NCI-H146 treated with DMSO at 0.1 percent for 48 hours (cell line): ENCODE results near the gene PLIN5.
"Not testable (repeated sequence)": the region's sequence is repeated elsewhere in the genome, so short reads cannot be mapped to it uniquely, and the experiment has no call there.

Experiments
- DNase-seq: peaks from one replicate; lab custom pipeline; 2025; ENCODE audit not compliant: unreplicated experiment; lab: John Stamatoyannopoulos, UW

Gene PLIN5

DNA sequence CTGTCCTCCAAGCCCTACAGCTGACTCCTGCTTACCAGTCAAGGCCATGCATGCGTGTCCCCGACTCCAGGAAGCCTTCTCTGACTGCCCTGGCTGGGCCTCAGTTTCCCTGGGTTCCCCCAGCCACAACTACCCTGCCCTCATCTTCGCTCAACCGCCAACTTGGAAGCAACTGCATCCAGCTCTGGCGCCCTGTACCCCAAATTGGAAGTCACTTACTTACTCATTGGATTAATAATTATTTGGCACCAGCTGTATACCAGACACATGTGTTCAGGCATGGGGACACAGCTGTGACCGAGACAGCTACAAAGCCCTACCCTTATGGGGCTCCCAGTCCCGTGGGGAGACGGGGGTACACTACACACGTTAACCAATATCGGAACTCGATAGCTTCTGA, 35.4 kb upstream of the PLIN5 start:
- DNase-seq = no peak

DNA sequence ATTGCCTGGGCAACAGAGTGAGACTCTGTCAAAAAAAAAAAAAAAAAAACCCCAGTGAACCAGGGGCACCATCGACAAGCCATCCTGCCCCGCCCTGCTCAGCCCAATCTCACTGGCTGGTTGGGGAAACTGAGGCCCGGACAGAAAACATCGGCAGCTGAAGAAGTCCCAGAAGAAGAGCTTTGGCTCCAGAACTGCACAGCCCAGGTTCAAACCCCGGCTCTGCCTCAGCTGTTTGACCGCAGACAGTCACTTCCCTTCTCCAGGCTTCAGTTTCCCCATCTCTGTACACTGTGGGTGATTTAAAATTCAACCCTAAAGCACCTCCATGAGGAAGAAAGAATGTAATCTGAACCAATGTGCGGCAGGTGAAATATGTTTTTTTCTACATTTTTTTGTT, 33.9 kb upstream of the PLIN5 start:
- DNase-seq = no peak

DNA sequence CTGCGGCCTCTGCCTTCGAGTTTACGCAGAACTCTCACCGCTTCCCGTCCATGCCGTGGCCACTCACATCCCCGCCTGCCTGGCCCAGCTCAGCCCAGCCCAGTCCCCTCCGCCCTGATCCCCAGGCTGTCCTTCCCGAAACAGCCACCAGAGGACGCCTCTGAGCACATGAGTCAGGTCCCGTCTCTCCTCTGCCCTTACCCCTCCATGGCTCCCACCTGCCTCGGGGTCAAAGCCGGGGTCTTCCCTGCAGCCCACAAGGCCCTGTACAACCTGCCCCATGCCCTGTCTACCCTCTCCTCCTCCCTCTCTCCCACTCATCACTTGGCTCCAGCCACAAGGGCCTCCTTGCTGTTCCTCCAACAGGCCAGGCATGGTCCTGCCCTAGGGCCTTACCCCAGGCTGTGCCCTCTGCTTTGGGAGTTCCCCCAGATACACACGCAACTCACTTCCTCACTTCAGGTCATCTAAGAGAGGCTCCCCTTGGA, 32.6 kb upstream of the PLIN5 start:
- no peak for DNase-seq

DNA sequence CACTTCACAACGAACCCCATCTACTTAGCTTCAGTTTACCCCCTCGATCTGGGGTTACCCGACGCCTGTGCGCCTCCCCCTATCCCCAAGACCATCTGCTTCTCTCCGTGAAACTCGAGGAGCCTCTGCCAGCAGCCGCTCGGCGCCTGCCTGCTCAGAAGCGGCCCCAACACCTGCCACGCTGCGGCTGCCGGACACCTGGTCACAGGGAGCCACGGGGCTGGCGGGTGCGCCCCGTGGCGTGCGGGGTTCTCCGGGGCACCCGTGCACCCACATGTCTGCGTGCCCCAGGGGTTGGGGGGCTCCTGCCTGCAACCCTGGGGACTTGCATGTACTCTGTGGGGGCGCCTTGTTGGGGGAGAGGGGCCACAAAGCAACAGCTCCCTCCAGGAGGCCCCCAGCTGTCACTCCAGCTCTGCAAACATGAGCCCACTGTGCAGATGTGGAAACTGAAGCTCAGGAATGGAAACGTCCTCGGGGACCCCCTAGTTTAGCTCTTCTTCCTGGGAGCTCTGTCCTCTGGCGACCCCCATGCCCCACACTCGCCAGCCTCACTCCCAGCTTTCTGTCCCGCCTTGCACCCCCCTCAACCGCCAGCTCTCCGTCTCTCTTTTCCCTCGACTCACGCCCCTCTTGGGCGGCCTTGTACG, 31.5 kb upstream of the PLIN5 start:
- DNase-seq = no peak

DNA sequence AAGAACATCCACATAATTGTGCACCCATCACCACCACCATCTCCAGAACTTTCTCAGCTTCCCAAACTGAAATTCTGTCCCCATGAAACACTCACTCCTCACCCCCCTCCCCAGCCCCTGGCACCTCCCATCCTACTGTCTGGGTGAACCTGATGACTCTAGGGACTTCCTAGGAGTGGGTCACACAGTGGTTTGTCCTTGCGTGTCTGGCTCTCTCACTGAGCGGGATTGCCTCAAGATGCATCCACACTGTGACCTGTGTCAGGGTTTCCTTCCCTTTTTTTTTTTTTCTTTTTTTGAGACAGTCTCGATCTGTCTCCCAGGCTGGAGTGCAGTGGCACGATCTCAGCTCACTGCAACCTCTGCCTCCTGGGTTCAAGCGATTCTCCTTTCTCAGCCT, 28.5 kb upstream of the PLIN5 start:
- DNase-seq = not testable (repeated sequence)

DNA sequence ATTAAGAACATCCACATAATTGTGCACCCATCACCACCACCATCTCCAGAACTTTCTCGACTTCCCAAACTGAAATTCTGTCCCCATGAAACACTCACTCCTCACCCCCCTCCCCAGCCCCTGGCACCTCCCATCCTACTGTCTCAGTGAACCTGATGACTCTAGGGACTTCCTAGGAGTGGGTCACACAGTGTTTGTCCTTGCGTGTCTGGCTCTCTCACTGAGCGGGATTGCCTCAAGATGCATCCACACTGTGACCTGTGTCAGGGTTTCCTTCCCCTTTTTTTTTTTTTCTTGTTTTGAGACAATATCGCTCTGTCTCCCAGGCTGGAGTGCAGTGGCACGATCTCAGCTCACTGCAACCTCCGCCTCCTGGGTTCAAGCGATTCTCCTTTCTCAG, 27.1 kb upstream of the PLIN5 start:
- not testable (repeated sequence) for DNase-seq

DNA sequence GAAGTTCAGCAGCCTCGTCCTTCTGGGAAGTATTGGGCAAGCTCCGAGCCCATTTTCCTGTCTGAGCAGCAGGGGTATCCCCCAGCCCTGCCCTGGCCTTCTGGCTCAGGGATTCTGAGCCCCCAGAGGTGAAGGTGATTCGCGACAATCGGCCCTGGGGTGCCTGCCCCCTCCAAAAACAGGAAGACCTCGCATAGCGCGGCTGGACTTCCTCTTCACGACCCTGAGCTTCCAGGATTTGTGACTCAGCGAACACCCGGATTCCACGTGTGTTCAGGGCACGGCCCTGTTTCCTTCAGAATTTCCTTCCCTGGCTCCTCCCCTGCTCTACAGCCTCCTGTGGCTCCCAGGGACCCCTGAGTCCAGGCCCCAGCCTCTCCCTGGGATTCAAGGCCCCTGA, 24.5 kb upstream of the PLIN5 start, which contains the start of gene SEMA6B:
TSS of gene SEMA6B (minus strand) at position 116 of the 400 bp plus-strand sequence. CDS start 1,227 bp downstream, outside the sequence.
- DNase-seq = no peak

DNA sequence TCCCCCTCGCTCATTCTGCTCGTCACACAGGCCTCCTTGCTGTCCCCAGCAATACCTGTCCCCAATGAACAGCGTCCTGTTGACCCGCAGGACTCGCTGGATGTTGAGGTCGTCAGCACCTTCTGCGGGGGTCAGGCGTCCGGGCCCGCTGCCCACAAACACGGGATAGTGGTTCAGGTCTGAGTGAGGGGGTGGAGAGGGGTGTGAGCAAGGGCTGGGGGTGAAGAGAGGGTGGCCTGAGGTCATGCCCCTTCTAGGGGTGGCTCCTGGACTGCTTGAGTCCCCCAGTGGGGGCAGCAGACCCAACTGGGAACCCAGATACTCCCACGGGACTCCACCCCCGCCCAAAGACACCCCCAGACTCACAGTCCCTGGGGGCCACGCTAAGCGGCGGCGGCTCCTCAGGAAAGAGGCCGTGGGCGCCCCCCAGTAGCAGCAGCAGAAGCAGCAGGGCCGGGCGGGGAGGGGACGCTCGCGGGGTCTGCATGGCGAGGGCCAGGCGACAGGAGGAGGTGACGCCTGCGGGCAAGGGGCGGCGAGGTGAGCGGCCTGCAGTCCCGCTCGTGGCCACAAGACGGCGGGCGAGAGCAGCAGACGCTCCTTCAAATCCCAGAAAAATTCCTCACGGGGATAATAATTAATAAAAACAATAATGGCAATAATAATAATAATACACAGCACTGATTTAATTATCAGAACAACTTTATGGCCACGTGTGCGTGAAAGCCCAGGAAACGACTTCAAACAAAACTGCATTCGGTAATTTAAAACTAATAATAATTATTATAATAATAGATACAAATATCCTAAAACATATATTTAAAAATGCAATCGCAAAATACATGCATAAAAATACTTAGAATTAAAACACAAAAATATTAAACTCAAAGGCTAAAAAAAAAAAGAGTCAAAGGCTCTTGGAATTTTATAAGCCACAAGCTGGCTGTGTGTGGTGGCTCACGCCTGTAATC, 23.2 kb upstream of the PLIN5 start:
- DNase-seq = no peak

DNA sequence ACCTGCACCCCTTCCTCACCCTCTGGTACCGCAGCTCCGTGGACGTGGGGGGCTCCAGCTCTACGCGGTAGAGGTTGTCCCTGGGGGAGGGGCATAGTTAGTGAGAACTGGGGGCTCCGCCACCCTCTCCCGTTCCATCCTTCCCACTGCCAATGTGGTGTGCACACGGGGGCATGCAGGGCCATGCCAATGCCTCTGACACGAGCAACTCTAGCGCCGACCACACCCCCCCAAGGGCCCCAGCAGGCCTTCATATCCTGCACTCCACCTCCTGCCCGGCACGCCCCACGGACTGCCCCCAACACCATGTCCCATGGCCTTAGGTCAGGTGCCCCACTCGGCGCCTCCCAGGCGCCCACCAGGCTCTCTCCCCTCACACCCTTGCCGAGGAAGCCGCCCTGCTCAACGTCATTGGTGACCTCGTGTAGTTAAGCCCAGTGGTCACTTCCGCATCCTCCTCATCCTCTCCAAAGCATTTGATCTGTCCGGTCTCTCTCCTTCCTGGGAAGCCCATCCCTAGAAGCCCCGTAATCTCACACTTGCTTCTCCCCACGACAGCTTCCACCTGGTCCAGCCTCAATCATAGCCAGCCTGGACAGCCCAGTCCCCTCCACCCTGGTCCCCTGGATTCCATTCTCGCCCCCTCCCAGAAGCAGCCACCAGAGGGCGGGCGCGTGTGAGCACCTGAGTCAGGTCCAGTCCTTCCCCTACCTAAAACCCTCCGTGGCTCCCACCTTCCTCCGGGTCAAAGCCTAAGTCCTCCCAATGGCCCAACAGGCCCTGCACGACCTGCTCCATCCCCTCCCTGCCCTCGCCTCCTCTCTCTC, 22.3 kb upstream of the PLIN5 start:
- no peak for DNase-seq

DNA sequence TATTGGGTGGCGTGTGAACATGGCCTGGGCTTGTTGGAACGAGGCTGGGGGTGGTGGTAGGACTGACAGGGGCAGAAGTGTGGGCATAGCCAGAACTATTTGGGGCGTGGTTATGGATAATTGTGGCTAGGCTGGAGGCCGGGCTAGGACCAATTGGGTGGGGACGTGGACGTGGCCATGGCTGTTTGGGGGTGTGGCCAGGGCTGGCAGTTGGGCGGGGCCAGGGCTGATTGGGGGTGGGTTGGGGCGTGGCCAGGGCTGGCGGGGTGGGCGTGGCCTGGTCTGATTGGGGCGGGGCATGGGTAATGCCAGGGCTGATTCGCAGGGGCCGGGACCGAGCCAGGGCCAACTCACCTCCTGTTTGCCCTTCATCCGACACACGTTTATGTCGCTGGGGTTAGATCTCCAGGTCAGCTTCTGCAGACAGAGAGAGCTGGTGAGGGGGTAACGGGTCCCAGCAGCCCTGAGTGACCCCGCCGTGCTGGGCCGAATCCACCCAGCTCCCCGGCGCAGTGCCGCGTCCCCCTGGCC, 21.6 kb upstream of the PLIN5 start:
- DNase-seq = no peak

DNA sequence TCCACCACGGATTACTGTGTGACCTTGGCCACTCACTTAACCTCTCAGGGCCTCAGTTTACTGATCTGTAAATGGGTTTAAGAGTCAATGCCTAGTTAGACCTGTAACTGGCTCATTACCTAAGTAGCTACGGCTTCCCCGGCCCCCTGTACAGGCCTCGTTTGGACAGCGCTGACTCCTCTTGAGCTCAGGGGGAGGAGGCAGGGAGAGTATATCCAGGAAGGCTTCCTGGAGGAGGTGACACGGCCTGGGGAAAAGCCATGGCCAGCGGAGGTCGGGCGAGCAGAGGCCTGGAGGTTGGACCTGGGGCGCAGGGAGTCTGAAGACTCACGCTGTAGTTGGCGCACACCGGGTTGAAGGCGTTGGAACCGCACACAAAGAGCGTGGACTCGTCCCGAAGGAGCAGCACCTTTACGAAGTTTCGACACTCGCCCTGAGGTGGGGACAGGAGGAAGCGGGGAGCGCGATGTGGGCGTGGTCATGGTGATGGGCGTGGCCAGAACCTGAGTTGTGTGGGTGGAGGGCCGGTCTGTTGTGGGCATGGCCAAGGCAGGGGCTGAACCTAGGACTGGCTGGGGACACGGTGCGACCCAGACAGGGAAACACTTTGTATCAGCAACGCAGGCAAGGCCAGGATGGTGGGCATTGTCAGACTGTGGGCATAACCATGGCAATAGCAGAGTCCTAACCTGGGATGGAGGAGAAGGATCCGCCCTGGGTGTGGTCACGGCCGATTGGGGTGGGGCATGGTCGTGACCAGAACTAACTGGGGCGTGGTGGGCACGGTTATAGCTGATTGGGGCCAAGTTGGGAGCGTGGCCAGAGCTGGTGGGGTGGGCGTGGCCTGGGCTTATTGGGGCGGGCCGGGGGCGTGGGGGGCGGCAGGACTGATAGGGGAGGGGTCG, 20.9 kb upstream of the PLIN5 start:
- DNase-seq = no peak

DNA sequence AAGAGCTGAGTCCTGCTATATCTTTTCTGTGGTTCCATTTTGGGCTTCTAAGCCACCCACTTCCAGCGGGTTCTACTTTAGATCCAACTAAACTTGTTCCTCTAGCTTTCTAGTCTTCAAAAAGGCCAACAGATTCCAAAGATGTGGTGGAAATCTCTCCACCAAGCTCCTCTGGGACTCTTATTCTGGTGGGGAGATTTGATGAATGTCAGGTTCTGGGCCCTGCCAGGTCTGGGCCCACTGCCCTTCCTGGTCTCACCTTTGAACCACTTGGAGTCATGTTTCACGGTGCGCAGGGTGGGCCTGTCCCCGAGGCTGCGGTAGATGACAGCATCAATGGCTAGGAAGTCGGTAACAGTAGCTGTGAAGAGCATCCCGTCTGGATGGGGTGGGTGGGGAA, 19.7 kb upstream of the PLIN5 start:
- no peak for DNase-seq

DNA sequence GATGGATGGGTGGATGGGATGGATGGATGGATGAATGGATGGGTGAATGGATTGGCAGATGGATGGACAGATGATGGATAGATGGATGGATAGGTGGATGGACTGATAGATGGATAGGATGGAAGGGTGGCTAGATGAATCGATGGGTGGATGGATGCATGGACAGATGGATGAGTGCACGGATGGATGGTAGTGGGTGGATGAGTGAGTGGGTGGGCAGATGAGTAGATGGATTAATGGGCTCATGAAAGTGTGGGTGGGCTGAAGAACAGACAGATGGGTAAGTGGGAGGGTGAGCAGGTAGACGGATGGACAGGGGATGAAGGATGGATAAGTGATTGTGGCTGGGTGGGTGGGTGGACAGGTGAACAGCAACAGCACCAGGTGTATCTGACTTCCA, 18.8 kb upstream of the PLIN5 start:
- DNase-seq = no peak

DNA sequence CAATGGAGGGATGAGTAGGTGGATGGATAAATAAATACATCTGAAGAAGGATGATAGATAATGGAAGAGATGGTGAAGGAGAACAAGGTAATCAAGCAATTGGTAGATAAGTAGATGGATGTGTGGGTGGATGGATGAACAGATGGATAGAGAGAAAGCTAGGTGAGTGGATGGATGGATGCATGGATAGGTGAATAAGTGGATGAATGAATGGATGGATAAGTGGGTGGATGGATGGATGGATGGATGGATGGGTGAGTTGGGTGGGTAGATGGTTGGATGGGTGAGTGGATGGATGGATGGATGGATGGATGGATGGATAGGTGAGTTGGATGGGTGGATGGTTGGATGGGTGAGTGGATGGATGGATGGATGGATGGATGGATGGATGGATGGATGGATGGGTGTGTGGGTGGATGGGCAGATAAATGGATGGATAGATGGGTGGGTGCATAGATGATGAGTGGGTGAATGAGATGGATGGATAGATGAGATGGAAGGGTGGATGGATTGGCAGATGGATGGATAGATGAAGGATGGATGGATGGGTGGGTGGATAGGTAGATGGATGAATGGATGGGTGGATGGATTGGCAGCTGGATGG, 18.2 kb upstream of the PLIN5 start:
- DNase-seq = no peak

DNA sequence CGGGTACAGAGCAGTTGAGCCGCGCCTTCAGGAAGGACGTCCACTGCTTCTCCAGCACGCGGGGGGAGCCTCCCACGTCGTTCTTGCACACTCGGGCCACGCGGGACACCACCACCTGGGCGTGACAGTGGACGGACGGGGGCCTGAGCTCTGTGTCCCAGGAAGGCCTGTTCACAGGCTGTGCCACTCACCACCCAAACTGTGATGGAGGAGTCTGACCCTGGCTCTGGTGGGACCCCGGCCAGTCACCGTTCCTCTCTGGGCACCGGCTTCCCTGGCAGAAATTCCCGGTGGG, 17.4 kb upstream of the PLIN5 start:
- DNase-seq = no peak

DNA sequence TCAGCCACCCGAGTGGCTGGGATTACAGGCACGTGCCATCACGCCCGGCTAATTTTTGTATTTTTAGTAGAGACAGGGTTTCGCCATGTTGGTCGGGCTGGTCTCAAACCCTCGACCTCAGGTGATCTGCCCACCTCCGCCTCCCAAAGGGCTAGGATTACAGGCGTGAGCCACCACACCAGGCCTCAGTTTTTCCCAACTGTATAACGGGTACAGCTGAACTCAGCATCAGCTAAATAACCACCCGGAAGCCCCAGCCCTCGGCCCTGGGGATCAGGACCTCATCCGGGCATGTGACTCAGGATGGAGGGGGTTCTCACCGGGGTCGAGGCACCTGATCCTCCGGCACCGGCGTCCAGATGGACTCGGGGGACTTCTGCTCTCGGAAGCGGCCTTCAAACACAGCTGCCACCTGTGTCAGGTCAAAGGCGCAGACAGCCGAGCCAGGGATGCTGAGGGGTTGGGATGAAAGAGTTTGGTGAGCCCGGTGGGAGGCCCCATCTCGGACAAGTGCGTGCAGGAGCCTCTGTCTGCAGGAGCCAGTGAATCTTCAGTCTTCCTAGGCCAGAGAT, 15.5 kb upstream of the PLIN5 start:
- no peak for DNase-seq

DNA sequence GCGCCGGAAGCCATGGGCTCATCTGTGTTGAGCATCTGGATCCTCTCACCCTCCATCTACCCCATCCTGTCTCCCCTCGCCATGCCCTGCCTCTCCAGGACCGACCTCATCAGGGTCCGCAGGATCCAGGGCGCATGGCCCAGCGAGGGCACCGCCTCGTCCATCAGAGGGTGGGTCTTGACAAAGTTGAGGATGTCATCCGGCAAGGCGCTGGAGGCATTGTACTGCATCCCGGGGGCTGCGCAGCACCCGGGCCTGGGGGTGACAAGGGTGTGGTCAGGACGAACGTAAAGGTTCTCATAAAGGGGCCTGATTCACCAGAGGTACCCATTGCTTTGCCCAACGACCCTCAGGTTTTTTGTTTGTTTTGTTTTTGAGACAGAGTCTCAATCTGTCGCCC, 15.0 kb upstream of the PLIN5 start:
- no peak for DNase-seq

DNA sequence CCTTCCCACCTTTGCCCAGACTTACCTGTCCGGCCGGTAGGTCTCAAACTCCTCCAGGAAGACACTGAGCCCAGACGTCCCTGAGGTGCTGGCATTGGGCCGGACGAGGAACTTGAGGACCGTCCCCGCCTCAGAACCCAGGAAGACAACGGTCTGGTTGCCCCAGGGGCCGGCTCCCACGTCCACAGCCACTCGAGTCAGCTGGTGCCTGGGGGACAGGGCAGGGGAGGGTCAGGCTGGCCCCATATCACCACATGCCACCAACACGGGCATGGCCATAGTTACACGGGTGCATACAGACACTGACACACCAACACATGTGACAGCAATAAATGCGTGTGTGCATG, 13.2 kb upstream of the PLIN5 start:
- no peak for DNase-seq
